HG03460 (cell line): ENCODE results near the gene RHOT2.

ENCODE experiments used
- ATAC-seq: cut with Tn5 transposase; IDR thresholded peaks from one replicate; pipeline ENCODE4 v1.9.1; 2021; ENCODE audit not compliant: unreplicated experiment

The RHOT2 gene

DNA sequence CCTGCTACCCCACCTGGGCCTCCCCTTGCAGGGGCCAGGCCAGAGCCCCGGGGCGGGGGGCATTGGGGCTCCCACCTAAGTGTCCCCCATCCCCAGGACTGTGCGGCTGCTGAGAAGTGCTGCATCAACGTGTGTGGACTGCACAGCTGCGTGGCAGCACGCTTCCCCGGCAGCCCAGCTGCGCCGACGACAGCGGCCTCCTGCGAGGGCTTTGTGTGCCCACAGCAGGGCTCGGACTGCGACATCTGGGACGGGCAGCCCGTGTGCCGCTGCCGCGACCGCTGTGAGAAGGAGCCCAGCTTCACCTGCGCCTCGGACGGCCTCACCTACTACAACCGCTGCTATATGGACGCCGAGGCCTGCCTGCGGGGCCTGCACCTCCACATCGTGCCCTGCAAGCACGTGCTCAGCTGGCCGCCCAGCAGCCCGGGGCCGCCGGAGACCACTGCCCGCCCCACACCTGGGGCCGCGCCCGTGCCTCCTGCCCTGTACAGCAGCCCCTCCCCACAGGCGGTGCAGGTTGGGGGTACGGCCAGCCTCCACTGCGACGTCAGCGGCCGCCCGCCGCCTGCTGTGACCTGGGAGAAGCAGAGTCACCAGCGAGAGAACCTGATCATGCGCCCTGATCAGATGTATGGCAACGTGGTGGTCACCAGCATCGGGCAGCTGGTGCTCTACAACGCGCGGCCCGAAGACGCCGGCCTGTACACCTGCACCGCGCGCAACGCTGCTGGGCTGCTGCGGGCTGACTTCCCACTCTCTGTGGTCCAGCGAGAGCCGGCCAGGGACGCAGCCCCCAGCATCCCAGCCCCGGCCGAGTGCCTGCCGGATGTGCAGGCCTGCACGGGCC lies 35.2 kb upstream of the RHOT2 start:
- no peak for ATAC-seq

GRCh38 chr16:633336-634050 lies 34.4 kb upstream of the RHOT2 start:
- no peak for ATAC-seq

- ATAC-seq = no peak
These were observed 33.8 kb upstream of the RHOT2 start for GRCh38 chr16:634051-634670.

GRCh38 chr16:634996-635395 lies 32.9 kb upstream of the RHOT2 start:
- no peak for ATAC-seq

GRCh38 chr16:635573-636205 lies 32.2 kb upstream of the RHOT2 start:
- ATAC-seq = no peak

- peak; percentile 68 for ATAC-seq
These were observed 31.5 kb upstream of the RHOT2 start, which contains the start of gene METTL26 for GRCh38 chr16:636206-637080. TSS of gene METTL26 (minus strand) at chr16:636305. CDS start at chr16:636290, 15 bp downstream.

DNA sequence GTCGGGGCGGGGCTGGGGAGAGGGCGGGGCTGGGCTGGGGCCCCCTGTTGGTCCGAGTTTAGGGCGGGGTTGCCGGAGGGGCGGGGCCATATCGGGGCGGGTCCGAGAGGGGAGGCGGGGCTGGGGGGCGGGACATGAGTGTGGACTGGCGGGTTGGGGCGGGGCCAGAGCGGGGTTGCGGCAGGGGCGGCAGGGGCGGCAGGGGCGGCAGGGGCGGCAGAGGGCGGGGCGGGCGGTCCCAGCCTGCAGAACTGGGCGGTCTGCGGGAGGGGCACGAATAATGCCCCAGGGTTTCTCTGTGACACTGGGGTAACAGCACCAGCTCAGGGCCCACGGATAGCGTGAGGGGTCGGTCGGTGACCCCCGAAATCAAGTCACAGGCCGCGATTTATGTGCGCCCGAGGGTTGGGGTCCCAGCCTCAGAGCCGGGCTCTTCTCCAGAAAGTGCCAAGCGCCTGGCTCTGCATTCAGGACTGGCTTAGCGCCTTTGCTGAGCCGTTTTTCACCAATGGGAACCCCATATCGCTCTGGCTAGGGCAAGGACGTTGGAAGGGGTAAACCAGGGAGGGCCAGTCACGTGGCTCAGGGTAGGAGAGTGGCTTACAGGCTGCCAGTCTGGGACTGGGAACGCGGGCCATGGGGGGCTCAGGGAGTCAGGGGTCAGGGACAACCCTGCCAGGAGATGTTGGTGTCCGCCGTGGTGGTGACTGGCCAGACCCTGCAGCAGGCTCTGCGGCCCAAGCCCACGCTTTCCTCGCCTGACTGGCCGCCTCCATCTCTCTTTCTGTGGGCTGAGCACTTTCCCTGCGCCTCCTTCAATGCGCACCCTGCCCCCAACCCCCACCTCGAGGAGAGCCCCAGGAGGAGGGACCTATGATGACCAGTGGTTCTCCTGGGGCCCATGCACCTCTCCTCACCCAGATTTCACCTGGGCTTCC lies 30.6 kb upstream of the RHOT2 start:
- no peak for ATAC-seq

DNA sequence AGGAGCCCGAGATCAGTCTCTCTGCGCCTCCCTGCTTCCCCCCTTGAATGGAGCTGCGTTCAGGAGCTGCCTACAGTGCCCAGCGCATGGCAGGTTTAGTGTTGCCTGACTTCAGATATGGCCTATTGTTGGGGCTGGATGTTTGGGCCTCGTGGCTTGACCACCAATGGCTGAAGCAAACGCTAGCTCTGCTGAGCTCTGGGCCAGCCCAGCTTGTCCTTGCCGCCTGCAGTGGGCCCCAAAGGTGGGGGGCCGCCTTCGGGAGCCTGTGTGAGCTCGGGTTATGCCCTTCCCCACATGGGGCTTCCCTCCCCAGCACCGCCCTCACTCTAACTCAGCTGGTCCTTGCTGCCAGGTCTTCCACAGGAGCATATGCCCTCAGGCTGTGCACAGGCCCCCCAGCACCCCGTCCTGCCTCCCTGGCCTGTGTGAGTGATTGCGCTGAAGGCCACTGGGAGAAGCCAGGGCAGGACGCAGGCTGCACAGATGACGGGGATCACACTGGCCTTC lies 29.8 kb upstream of the RHOT2 start:
- ATAC-seq = no peak

GRCh38 chr16:638836-639235 lies 29.1 kb upstream of the RHOT2 start:
- no peak for ATAC-seq

DNA sequence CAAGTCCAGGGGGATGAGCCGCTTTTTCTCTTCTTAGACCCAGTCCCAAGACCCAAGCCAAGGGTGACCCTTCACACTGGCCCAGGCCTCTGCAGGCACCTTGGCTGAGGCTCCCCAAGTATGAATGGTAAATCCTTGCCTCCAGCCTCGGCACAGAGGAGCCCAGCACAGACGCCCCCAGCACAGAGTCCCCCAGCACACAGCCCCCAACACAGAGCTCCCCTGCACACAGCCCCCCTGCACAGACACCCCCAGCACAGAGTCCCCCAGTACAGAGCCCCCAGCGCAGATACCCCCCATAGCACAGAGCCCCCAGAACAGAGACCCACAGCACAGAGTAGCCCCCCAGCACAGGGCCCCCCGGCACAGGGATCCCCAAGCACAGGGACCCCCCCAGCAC lies 27.3 kb upstream of the RHOT2 start:
- no peak for ATAC-seq

DNA sequence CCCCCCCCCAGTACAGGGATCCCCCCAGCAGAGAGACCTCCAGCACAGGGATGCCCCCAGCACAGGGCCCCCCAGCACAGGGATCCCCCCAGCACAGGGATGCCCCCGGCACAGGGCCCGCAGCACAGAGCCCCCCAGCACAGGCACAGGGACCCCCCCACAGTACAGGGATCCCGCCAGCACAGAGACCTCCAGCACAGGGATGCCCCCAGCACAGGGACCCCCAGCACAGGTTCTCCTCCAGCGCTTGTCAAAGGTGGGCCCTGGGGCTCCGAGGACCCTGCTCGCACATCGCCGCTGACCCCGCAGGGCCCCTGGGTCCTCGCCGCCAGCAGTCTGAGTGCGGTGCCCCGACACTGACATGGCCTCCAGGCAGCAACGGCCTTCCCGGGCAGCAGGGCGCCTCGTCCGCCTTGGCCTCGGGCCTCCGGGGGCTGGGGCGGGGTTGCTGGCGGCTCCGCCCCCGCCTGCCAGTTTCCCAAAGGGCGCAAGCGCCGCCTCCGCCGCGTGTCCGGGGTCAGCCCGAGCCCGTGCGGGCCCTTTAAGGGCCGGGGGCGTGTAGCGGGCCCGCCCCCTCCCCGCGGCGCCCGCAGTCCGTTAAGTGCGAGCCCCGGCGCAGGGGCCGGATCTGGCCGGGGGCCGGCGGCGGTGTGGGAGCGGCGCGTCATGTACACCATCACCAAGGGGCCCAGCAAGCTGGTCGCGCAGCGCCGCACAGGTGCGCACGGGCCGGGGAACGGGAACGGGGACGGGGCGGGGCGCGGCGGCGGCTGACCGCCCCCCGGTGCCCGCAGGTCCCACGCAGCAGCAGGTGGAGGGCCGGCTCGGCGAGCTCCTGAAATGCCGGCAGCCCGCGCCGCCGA lies 26.4 kb upstream of the RHOT2 start, which contains the start of gene MCRIP2:
TSS of gene MCRIP2 (plus strand) at position 503 of the 863 bp plus-strand sequence. CDS start at position 667, 164 bp downstream.
- peak; percentile 46 for ATAC-seq

- ATAC-seq = peak; percentile 40
These were observed 25.5 kb upstream of the RHOT2 start for GRCh38 chr16:642189-643049.

DNA sequence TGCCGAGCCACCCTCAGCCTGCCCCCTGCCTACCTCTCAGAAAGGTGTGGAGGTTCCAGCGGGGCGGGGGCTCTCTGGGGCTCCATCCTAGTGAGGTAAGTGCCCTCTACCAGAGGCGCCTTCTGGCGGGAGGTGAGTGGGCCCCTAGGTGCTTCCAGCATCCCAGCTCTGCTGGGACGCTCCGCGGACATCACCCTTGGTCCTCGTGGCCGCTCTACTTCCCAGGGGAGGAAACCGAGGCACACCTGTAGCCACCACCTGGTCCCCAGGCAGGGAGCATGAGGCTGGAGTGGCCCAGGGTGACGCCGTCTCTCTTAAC lies 24.9 kb upstream of the RHOT2 start:
- no peak for ATAC-seq

- no peak for ATAC-seq
These were observed 23.4 kb upstream of the RHOT2 start for GRCh38 chr16:644556-644955.

DNA sequence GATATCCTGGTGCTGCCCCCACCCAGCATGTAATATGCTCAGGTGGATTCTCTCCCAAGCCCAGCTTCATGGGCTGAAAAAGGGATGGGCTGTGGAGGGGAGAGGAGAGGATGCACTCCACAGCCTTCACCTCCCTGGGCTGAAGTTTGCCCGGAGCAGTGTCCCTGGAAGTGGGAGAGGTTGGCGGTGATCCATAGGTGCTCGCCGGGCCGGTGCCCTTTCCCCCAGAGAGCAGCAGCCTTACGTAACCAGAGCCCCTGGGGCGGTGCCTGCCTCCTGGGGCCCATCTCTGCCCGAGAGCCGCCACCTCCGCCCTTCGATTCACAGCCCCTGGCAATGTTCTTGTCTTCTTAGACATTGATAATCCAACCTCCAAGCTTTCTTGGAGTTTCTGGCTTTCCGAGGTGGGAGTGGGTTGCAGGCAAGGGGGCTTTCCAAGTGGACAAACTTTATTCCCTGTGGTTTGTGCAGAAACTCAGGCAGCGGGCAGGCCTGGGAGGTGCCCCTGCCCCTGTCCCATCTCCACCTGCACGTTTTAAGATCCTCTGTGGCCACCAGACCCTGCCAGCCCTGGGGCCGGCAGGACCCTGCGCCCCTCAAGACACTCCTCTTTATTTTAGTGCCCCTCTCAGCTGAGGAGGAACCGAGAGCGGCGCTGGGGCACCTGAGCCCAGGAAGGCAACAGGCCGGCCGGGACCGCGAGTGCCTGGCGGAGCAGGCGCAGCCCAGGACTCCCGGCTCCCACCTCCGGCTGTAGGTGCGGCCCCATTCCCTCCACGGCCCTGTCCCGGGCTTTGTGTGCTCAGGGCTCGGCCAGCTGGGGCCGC lies 21.9 kb upstream of the RHOT2 start:
- ATAC-seq = no peak

GRCh38 chr16:646679-647172 lies 21.2 kb upstream of the RHOT2 start:
- ATAC-seq = no peak
